Measurements from ENCODE around the gene RNF11. TPM values are rescaled to one million over a fixed set of nuclear protein-coding genes. Genes with fewer than 3 reads are reported as not detected.

Gene RNF11
- total RNA-seq, 4 donors from 2014 or later: 73.4 to 92.6 (median 78.2) TPM

DNA sequence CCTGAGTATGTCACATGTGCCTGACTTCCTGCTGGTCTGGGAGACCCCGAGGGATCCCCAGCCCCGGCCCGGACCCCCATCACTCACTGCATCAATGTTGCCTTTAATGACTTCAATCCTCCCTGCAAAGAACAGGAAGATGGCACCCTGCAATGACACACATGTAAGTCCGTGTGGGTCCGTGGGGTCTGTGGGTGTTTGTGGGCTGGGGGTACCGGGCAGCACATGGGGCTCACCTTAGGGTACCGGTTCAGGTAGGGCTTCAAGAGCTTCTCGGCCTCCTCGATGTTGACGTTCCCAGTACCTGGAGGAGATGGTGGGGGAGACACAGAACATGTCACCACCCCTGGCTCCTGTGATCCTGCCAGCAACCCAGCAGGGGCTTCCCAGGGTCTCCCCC lies 66.2 kb downstream of the RNF11 start:
- ATAC-seq (ENCODE audit: low FRiP score) (no peak), DNase-seq (ENCODE audit: low spot score) (no peak)
- TF ChIP-seq, protein P1, sequence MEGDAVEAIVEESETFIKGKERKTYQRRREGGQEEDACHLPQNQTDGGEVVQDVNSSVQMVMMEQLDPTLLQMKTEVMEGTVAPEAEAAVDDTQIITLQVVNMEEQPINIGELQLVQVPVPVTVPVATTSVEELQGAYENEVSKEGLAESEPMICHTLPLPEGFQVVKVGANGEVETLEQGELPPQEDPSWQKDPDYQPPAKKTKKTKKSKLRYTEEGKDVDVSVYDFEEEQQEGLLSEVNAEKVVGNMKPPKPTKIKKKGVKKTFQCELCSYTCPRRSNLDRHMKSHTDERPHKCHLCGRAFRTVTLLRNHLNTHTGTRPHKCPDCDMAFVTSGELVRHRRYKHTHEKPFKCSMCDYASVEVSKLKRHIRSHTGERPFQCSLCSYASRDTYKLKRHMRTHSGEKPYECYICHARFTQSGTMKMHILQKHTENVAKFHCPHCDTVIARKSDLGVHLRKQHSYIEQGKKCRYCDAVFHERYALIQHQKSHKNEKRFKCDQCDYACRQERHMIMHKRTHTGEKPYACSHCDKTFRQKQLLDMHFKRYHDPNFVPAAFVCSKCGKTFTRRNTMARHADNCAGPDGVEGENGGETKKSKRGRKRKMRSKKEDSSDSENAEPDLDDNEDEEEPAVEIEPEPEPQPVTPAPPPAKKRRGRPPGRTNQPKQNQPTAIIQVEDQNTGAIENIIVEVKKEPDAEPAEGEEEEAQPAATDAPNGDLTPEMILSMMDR (IDR thresholded peaks at IDR 0.05): no peak

DNA sequence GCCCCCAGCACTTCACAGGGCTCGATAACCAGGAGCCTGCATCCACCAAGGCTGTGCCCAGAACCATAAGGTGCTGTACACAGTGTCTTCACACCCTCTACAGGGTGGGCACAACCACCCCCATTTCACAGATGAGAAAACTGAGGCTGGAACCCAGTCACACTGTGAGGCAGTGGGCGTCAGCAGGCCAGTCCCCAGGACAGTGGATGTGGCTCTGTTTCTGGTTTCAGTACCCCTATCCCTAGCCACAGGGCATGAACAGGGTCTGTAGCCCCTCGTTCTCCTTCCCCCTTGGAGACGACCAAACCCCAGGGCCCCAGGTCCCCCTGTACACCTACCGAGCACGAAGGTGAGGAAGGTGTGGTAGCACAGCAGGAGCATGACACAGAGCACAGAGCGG lies 66.7 kb downstream of the RNF11 start:
- TF ChIP-seq, protein P1 (IDR thresholded peaks at IDR 0.05): no peak
- ATAC-seq (ENCODE audit: low FRiP score) (no peak), DNase-seq (ENCODE audit: low spot score) (no peak)

DNA sequence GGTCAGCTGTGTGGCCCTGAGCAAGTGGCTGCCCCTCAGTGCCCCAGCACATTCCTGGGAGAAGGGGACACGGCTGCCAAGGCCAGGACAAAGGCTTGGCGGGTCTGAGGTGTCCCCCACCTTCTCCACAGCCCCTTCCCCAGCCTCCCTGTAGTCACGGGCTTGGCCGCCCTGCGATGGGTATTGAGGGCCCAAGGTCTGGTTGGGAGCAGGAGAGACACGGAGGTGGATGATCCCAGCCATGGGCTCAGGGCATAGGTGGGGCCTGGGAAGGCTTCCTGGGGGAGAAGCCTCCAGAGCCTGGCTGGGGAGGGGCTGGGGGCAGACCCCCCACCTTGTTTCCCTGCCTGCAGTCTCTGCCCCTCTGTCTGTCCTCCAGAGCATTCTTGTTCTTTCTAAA lies 67.2 kb downstream of the RNF11 start:
- TF ChIP-seq, protein P1 (IDR thresholded peaks at IDR 0.05): no peak
- DNase-seq (ENCODE audit: low spot score) (no peak), ATAC-seq (ENCODE audit: low FRiP score) (no peak)

DNA sequence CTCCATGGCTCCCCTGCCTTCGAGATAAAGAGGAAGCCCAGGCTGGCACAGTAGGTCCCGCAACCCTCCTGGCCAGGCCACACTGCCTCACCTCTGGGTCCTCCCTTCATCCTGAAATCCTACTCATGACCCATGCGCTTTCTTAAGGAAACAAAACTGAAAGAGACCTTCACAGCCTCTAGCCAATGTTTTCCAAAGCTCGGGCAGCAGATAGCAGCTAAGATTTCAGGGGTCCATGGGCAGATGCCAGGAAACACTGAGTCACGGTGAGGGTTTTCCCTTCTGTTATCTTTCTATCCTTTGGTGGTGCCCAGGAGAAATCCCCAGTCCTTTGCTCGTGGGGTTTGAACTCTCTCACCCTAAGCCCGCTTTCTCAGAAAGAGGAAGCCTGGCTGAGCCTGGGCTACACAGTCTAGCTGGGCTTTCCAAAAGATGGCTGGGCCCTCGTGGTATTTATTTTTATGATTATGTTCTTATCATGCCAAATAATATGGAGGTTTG lies 67.7 kb downstream of the RNF11 start:
- TF ChIP-seq, protein P1 (IDR thresholded peaks at IDR 0.05): no peak
- DNase-seq (ENCODE audit: low spot score) (no peak), ATAC-seq (ENCODE audit: low FRiP score) (peak; percentile 80)

DNA sequence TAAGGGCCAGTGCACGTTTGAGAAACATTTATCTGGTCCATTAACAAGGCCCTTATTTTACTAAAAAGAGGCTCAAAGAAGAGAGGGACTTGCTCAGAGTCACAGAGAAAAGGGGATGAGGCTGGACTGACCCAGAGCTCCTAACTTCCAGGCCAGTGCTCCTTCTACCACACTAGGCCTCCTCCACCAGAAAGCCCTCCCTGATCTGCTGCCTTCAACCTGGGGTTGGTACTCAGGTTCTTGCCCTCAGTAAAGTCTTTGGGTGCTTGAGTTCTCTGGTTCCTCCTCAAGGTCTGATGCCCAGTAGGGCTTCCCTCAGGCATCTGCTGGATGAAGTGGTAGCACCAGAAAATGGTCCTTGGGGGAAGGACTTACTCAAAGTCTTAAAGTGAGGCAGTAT lies 68.3 kb downstream of the RNF11 start:
- TF ChIP-seq, protein P1 (IDR thresholded peaks at IDR 0.05): no peak
- DNase-seq (ENCODE audit: low spot score) (no peak), ATAC-seq (ENCODE audit: low FRiP score) (no peak)

DNA sequence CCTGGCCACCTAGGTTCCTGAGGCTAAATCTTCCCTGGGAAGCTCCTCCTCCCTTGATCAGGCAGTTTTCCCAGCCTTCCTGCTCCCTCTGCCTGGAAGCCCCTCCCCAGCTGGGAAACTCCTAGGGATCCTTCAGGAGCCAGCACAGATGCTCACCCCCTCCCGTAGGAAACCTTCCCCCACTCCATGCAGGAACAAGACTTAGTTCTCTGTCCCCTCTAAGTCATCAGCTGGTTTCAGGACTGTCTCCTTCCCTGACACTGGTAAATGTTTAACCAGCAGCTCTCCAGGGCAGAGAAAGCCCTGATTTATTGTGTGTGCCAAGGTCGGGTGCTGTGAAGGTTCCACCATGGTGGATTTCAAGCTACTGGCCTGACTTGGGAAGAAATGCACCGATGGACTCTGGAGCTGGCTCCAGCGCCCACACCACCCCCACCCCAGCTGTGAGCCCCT lies 69.3 kb downstream of the RNF11 start:
- no peak for ATAC-seq (ENCODE audit: low FRiP score)
- TF ChIP-seq, protein P1 (IDR thresholded peaks at IDR 0.05): no peak
- no peak for DNase-seq (ENCODE audit: low spot score)

DNA sequence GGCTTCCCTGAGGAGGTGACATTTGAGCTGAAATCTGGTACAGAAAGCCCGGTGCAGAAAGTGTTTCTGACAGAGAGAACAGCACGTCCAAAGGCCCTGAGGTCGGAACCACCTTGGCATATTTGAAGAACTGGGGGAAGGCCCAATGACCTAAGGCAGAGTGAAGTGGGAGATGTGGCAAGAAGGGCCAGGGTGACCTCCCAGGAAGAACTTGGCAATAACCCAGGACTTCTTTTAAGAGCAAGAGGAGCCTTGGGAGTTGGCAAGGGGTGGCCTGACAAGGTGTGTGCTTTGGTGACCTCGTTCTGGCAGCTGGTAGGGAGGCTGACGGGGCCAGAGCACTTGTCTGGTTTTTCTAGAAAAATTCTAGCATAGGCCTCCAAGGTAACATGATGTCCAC lies 70.9 kb downstream of the RNF11 start:
- TF ChIP-seq, protein P1 (IDR thresholded peaks at IDR 0.05): no peak
- DNase-seq (ENCODE audit: low spot score) (no peak), ATAC-seq (ENCODE audit: low FRiP score) (no peak)
